Sigmoid colon (tissue), 4 donors: ENCODE results near the gene UBASH3B.
A peak's percentile ranks its signal among the peaks of the same experiment; 100 is the strongest.

ENCODE experiments used
- POLR2A ChIP-seq, 2 donors: fragments of 450-650 bp; IDR thresholded peaks; one replicate each; pipeline ENCODE4 v1.6.1; 2016; ENCODE audit warnings: antibody characterized with exemption in 2 of 2, mild to moderate bottlenecking in 2 of 2, moderate library complexity in 2 of 2
- POLR2AphosphoS5 ChIP-seq, 4 donors: sonication (generic); formaldehyde crosslinking; IDR thresholded peaks; one replicate each; pipeline ENCODE4 v1.6.1; 2017; ENCODE audit warnings: antibody characterized with exemption in 4 of 4
- TF ChIP-seq, protein P1 (sequence below), 4 experiments: fragments of 450-650 bp in 3 of 4; fragments of 200-600 bp in 1 of 4; IDR thresholded peaks; one replicate each; pipeline ENCODE4 v1.5.1; 2016 to 2019; ENCODE audit warnings: antibody characterized with exemption in 4 of 4, mild to moderate bottlenecking in 3 of 4, moderate library complexity in 2 of 4

DNA sequence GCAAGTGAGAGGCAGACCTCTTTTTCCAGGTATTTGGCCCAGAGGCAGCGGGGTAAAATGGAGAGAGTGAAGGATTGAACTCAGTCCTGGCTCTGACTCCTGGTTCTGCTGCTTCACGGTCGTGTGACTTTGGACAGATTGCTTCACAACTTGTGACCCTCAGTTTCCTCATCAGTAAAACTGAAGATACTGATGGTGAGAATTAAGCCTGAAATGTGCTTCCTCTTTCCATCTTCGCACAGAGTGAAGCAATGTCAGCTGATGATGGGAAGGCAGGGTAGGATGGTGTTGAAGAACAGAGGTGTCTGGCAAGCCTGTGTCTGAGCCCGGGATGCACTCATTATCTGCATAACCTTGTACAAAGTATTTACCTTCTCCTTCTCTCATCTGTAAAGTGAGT is 59.0 kb downstream of the UBASH3B start:
- TF ChIP-seq, protein P1, sequence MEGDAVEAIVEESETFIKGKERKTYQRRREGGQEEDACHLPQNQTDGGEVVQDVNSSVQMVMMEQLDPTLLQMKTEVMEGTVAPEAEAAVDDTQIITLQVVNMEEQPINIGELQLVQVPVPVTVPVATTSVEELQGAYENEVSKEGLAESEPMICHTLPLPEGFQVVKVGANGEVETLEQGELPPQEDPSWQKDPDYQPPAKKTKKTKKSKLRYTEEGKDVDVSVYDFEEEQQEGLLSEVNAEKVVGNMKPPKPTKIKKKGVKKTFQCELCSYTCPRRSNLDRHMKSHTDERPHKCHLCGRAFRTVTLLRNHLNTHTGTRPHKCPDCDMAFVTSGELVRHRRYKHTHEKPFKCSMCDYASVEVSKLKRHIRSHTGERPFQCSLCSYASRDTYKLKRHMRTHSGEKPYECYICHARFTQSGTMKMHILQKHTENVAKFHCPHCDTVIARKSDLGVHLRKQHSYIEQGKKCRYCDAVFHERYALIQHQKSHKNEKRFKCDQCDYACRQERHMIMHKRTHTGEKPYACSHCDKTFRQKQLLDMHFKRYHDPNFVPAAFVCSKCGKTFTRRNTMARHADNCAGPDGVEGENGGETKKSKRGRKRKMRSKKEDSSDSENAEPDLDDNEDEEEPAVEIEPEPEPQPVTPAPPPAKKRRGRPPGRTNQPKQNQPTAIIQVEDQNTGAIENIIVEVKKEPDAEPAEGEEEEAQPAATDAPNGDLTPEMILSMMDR (IDR thresholded peaks at IDR 0.05): no peak
- TF ChIP-seq POLR2A (IDR thresholded peaks at IDR 0.05) (no peak), POLR2AphosphoS5 (IDR thresholded peaks at IDR 0.05) (peak in 1 of 4 donors; percentile 23)
